ENCODE results near the gene TUBA3E.
"Not testable (repeated sequence)": the region's sequence is repeated elsewhere in the genome, so short reads cannot be mapped to it uniquely, and the experiment has no call there.

The TUBA3E gene

DNA sequence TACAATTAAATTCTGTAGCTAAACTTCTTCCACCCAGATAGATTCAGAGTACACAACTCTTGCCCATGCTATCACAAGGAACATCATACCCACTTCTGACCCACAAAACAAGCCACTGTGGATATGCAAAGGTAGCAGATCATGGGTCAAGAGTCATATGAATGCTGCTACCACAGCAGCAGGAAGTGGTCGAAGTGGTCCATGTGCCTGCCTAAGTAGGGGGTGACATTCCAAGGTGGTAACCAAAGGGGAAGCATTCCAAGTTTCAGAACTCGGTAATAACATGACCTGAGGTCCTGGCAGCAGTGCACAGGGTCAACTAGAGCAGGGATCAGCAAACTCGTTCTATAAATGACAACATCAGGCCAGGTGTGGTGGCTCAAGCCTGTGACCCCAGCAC lies 5.8 kb downstream of the TUBA3E start:
- H3K4me3 ChIP-seq (ENCODE audit: low read length): not testable (repeated sequence)

- H3K4me3 ChIP-seq (ENCODE audit: low read length): not testable (repeated sequence)
These were observed 6.9 kb downstream of the TUBA3E start for GRCh38 chr2:130191319-130191718.

GRCh38 chr2:130190237-130190636 lies 8.0 kb downstream of the TUBA3E start:
- no peak overlapping the region for H3K4me3 ChIP-seq (ENCODE audit: low read length)
- TF ChIP-seq ZNF274 (IDR thresholded peaks at IDR 0.05; ENCODE audit: low read depth, low read length): no peak

DNA sequence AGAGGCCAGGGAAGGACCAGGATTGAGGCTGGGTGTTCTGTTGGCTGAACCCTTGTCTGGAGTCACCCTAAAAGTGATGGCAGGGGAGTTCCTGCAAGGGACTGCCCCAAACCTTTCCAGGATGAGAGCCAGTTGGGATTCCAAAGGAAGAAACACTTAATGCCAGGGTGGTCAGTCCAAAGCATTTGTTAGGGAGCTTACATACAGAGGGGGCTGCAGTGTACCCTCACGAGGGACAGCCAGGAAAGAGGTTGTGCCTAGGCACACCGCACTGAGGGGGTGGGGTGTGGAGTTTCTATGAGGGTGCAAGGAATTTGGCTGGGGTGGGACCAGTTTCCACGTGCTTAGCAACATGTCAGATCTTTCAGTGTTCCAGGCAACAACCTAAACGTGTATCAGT lies 9.3 kb downstream of the TUBA3E start:
- H3K4me3 ChIP-seq (ENCODE audit: low read length): not testable (repeated sequence)

GRCh38 chr2:130187859-130188792 lies 10.1 kb downstream of the TUBA3E start:
- not testable (repeated sequence) for H3K4me3 ChIP-seq (ENCODE audit: low read length)

- no peak overlapping the region for H3K4me3 ChIP-seq (ENCODE audit: low read length)
- no peak for TF ChIP-seq ZNF274 (IDR thresholded peaks at IDR 0.05; ENCODE audit: low read depth, low read length)
These were observed 11.0 kb downstream of the TUBA3E start for GRCh38 chr2:130187268-130187667.

- no peak overlapping the region for H3K4me3 ChIP-seq (ENCODE audit: low read length)
- TF ChIP-seq ZNF274 (IDR thresholded peaks at IDR 0.05; ENCODE audit: low read depth, low read length): no peak
These were observed 11.8 kb downstream of the TUBA3E start for GRCh38 chr2:130186391-130186790.

- H3K4me3 ChIP-seq (ENCODE audit: low read length): no peak overlapping the region
- TF ChIP-seq ZNF274 (IDR thresholded peaks at IDR 0.05; ENCODE audit: low read depth, low read length): no peak
These were observed 12.3 kb downstream of the TUBA3E start for GRCh38 chr2:130185896-130186295.

GRCh38 chr2:130185436-130185835 lies 12.8 kb downstream of the TUBA3E start:
- no peak overlapping the region for H3K4me3 ChIP-seq (ENCODE audit: low read length)
- no peak for TF ChIP-seq ZNF274 (IDR thresholded peaks at IDR 0.05; ENCODE audit: low read depth, low read length)

DNA sequence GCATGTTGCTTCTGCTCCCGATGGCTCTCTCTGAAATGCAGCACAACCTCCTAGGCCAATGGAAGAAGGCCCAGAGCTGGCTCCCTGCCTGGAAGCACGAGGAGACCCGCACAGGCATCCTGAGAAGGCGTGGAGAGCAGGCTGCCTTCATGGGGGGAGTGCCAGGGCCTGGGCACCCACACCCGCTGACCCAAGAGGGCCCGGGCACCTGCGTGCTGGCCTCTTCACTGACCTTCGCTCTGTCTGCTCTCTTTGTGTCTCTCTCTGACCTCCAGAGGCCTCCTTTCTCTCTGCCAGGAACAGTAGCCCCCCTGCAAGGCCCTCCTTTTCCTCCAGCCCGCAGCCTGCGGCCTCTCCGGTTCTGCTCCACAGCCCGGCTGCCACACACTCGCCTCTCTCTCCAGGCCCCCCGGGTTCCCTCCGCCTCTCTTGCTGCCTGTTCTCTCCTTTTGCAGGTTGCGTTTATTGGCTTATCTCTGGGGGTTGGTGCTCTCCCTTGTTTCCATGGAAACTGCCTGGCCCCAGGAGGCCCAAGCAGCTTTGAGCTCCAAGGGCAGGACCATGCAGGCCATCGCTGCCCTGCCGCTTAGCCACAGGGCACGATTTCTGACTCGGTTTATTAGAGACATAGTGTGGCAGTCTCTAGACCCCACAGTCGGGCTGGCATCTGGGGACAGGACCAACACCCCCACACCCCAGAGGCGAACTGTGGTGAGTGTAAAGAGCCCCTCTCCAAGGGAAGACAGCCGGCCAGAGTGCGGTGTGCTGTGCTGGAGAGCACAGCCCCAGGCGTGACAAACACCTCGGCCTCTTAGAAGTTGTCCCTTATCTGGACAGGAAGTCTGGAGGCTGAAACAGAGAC lies 14.5 kb downstream of the TUBA3E start:
- no peak for TF ChIP-seq ZNF274 (IDR thresholded peaks at IDR 0.05; ENCODE audit: low read depth, low read length)

GRCh38 chr2:130182826-130183511 lies 15.3 kb downstream of the TUBA3E start:
- H3K4me3 ChIP-seq (ENCODE audit: low read length): peak overlapping the region; percentile 60

More for the DNA sequence above, 14.5 kb downstream of the TUBA3E start:
- H3K4me3 ChIP-seq (ENCODE audit: low read length): peak overlapping the region; percentile 60; the same call in 1 of the 2 replicates

DNA sequence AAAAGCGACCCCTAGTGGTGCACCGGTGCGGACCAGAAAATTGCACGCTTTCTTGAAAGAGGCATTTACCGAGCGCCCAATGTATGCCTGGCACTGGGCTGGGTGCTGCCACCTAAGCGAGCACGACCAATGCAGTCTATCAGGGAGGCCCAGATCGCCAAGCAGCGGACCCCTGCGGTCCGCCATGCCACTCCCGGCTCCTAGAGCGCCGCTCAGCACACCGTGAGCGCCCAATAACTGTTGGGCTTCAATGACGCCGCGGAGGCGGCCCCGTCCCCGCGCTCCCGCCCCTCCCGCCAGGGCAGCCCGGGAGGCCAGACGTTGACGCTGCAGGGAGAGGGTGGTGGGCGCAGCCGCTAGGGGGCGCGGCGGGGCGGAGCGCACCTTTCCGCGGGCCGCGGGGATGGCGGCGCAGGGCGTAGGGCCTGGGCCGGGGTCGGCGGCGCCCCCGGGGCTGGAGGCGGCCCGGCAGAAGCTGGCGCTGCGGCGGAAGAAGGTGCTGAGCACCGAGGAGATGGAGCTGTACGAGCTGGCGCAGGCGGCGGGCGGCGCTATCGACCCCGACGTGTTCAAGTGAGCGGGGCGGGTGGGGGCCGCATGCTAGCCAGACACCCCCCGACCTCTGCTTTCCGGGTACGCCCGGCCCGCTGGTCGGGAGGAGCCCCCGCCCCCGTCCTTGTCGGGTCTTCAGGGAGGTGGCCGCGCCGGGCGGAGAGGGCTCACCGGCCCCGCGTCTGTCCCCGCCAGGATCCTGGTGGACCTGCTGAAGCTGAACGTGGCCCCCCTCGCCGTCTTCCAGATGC lies 16.2 kb downstream of the TUBA3E start, which contains the start of gene MZT2B:
Gene MZT2B, plus strand, starts transcription at position 383 of the 803 bp plus-strand sequence. Its CDS starts 21 bp downstream, at position 404.
- H3K4me3 ChIP-seq (ENCODE audit: low read length): peak within 1 kb of the TSS; percentile 85

DNA sequence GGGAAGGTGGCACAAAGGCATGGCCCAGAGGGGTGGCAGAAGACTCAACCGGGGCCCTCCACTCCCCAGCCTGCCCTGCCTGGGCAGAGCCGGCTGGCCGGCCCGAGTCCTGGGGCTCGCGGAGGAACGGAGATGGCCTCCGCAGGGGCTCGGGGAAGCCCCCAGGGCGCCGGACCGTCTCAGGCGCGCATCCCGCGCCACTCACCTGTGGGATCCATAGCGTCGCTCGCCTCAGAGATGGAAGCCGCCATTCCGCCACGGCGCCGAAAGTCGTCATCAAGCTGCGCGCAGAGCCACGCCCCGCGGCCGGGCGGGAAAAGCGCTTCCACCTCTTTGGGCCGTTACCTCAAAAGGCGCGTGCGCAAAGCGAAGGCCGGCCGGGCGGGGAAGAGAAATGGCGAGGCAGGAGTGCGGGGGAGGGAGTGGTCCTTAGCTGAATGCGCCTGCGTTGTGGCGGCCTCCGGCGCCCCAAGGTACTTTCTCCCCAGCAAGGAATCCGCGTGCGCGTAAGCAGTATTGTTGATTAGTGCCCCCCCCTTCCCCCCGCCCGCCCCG lies 16.8 kb downstream of the TUBA3E start, which contains the start of gene SMPD4:
Gene SMPD4, minus strand, starts transcription at position 278 of the 555 bp plus-strand sequence. CDS start 5,010 bp downstream, outside the sequence.
- no peak for TF ChIP-seq ZNF274 (IDR thresholded peaks at IDR 0.05; ENCODE audit: low read depth, low read length)
- peak within 1 kb of the TSS; percentile 85 for H3K4me3 ChIP-seq (ENCODE audit: low read length)

DNA sequence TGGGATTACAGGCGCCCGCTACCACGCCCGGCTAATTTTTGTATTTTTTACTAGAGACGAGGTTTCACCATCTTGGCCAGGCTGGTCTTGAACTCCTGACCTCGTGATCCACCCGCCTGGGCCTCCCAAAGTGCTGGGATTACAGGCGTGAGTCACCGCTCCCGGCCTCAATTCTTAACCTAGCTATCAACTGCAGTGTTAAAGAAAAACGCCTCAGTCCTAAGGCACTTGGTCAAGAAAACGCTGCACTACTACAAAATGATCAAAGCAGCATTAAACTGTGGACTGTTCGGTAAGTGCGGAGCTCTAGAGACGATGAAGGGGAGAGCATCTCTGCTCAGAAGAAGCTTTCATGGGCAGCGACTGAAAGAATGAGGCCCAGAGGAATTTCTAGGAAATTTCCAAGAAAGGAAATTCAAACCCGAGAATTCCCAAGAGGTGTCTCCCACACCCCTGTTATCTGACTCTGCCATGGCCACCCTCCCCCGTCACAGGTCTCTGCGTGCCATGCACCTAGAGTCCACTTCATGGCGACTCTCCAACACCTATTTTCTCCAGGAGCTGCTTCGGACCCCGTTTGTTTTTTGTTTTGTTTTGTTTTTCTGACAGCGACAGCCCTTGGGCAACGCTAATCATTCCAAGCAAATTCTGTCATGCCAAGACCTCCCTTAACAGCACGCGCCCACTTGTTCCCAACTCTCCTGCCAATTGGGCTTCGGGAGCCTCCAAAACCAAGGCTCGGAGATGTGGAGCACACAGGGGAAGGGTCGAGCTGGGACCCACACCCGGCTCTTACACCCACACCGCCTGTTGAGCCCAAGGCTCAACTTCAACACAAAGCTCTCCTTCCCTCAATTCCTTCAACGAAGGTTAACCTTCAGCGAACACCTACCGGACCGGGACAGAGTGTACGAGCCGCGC lies 17.6 kb downstream of the TUBA3E start:
- peak overlapping the region; percentile 85 for H3K4me3 ChIP-seq (ENCODE audit: low read length)

GRCh38 chr2:130174866-130175265 lies 23.4 kb downstream of the TUBA3E start:
- H3K4me3 ChIP-seq (ENCODE audit: low read length): not testable (repeated sequence)

All from GM08714 (cell line).